AG10803 (cell line): ENCODE results near the gene LGALS8.

ENCODE experiments used
- DNase-seq: peaks from one replicate; pipeline ENCODE4 v3.0.0; 2010; ENCODE audit warnings: low read depth
- H3K4me3 ChIP-seq: 2 replicates; pipeline ENCODE4 v1.5.1; 2011; ENCODE audit warnings: mild to moderate bottlenecking, low read length, control low read depth
- CTCF ChIP-seq: conservative IDR thresholded peaks from 2 replicates; pipeline ENCODE4 v1.5.1; 2011; ENCODE audit warnings: mild to moderate bottlenecking, low read length, control low read depth, inconsistent platforms

Gene LGALS8

GRCh38 chr1:236589531-236589930 is 65.7 kb downstream of the LGALS8 start:
- H3K4me3 ChIP-seq, result no peak overlapping the region
- DNase-seq, result no peak
- TF ChIP-seq CTCF, result no peak

- no peak for TF ChIP-seq CTCF
- H3K4me3 ChIP-seq, result no peak overlapping the region
- DNase-seq, result no peak
Observed at GRCh38 chr1:236590553-236591150, 66.9 kb downstream of the LGALS8 start.

GRCh38 chr1:236602171-236602570 is 78.4 kb downstream of the LGALS8 start:
- TF ChIP-seq CTCF, result no peak
- no peak for DNase-seq
- no peak overlapping the region for H3K4me3 ChIP-seq
